Inflammatory macrophage treated with lipopolysaccharide for 4 hours (primary cell): Measurements from ENCODE around the gene WDFY3.
A peak's percentile ranks its signal among the peaks of the same experiment; 100 is the strongest.

Experiments
- DNase-seq: peaks from one replicate; pipeline ENCODE4 v3.0.0-alpha.2; 2020

The WDFY3 gene

GRCh38 chr4:84699001-84699671 lies 267.4 kb downstream of the WDFY3 start:
- peak; percentile 34 for DNase-seq

- DNase-seq: no peak
These were observed 268.8 kb downstream of the WDFY3 start for GRCh38 chr4:84697615-84698201.

- no peak for DNase-seq
These were observed 269.3 kb downstream of the WDFY3 start for GRCh38 chr4:84697159-84697558.

GRCh38 chr4:84691800-84692199 lies 274.7 kb downstream of the WDFY3 start:
- no peak for DNase-seq

GRCh38 chr4:84691170-84691691 lies 275.3 kb downstream of the WDFY3 start:
- peak; percentile 85 for DNase-seq

GRCh38 chr4:84690481-84690880 lies 276.0 kb downstream of the WDFY3 start:
- no peak for DNase-seq

GRCh38 chr4:84689197-84689596 lies 277.3 kb downstream of the WDFY3 start:
- no peak for DNase-seq

- DNase-seq: no peak
These were observed 277.9 kb downstream of the WDFY3 start for GRCh38 chr4:84688605-84689004.

GRCh38 chr4:84685105-84685504 lies 281.4 kb downstream of the WDFY3 start:
- DNase-seq: no peak

- no peak for DNase-seq
These were observed 282.1 kb downstream of the WDFY3 start for GRCh38 chr4:84684361-84684760.

- DNase-seq: peak; percentile 87
These were observed 283.2 kb downstream of the WDFY3 start for GRCh38 chr4:84683064-84683850.

GRCh38 chr4:84682661-84683060 lies 283.8 kb downstream of the WDFY3 start:
- peak; percentile 6 for DNase-seq

- DNase-seq: peak; percentile 87
These were observed 284.8 kb downstream of the WDFY3 start for GRCh38 chr4:84681486-84682274.

GRCh38 chr4:84680956-84681355 lies 285.5 kb downstream of the WDFY3 start:
- no peak for DNase-seq

- DNase-seq: no peak
These were observed 287.3 kb downstream of the WDFY3 start for GRCh38 chr4:84678976-84679744.

- DNase-seq: no peak
These were observed 288.5 kb downstream of the WDFY3 start for GRCh38 chr4:84677995-84678394.

- no peak for DNase-seq
These were observed 289.4 kb downstream of the WDFY3 start for GRCh38 chr4:84677093-84677492.

GRCh38 chr4:84673475-84674240 lies 292.8 kb downstream of the WDFY3 start:
- DNase-seq: no peak

- no peak for DNase-seq
These were observed 294.3 kb downstream of the WDFY3 start for GRCh38 chr4:84672177-84672576.

- DNase-seq: no peak
These were observed 297.3 kb downstream of the WDFY3 start for GRCh38 chr4:84669201-84669600.

- DNase-seq: peak; percentile 57
These were observed 300.1 kb downstream of the WDFY3 start for GRCh38 chr4:84666439-84666838.
